ENCODE results near the gene DLD.

DLD gene

DNA sequence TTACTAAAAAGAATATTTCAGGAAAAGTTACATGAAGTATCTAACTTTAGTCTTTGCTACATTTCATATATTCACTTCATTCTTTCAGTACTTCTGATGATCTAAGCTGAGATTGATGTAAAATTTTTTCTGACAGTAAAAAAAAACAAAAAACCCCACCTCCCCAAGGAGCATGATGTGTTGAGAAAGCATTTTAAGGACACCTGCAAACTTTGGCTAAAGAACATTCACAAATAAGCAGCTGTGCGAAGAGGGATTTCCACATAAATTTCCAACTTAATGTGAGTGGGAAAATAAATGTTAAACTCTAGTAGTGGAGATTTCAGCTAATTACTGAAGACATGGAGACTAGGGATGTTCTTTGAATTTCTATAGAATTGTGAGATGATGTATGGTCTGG is 35.5 kb downstream of the DLD start:
- no peak overlapping the region for H3K4me3 ChIP-seq (ENCODE audit: low read depth, low read length)
- DNase-seq (ENCODE audit: low read depth): no peak
- no peak for TF ChIP-seq CTCF (IDR thresholded peaks at IDR 0.05; ENCODE audit: insufficient read depth, low read depth, low read length, missing control alignments)

- DNase-seq (ENCODE audit: low read depth): no peak
- no peak for TF ChIP-seq CTCF (IDR thresholded peaks at IDR 0.05; ENCODE audit: insufficient read depth, low read depth, low read length, missing control alignments)
- no peak overlapping the region for H3K4me3 ChIP-seq (ENCODE audit: low read depth, low read length)
Observed at GRCh38 chr7:107931740-107932515, 40.9 kb downstream of the DLD start.

DNA sequence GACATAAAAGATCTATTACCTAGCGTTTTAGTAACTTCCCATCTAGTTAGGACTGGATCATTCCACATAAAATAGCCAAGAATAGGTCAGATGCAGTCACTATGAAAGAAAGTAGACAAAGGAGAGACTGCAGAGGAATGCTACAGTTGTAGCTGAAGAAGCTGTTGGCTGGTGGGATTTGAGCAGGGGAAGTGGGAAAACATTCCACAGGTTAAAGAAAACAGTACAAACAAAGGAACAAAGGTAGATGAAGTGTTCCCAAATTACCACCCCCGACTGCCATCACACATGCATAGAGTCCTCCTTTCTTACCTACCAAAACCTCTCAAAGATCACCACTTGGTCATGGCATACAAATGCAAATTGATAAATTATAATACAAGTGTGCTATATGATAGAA is 41.8 kb downstream of the DLD start:
- H3K4me3 ChIP-seq (ENCODE audit: low read depth, low read length): no peak overlapping the region
- DNase-seq (ENCODE audit: low read depth): no peak
- TF ChIP-seq CTCF (IDR thresholded peaks at IDR 0.05; ENCODE audit: insufficient read depth, low read depth, low read length, missing control alignments): no peak

DNA sequence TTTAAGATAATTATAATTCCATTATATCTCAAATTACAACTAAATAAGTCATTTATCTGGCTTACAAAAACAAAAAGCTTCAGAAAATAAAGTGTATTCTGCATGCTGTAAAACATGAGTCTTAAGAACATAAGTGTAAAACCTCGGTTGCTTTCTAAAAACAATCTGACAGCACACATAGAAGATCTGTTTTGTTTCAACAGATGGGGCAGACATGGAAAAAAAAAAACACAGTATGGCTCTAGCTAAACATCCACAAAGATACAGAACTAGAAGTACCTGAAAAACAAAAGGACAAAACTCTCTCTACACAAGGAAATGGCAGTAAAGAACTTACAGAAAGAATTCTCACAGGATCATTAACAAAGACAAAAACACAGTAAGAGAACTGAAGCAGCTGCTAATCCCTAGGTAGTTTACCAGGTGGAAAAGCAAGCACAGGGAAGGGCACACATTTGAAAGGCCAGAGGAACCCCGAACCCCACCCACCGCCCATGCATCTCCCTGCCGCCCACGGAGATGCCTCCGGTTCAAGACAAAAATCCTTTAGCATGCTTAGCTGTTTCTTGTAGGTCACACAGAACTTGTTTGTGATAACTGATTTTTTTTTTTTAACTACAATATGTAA is 42.5 kb downstream of the DLD start:
- H3K4me3 ChIP-seq (ENCODE audit: low read depth, low read length): no peak overlapping the region
- no peak for DNase-seq (ENCODE audit: low read depth)
- TF ChIP-seq CTCF (IDR thresholded peaks at IDR 0.05; ENCODE audit: insufficient read depth, low read depth, low read length, missing control alignments): no peak

DNA sequence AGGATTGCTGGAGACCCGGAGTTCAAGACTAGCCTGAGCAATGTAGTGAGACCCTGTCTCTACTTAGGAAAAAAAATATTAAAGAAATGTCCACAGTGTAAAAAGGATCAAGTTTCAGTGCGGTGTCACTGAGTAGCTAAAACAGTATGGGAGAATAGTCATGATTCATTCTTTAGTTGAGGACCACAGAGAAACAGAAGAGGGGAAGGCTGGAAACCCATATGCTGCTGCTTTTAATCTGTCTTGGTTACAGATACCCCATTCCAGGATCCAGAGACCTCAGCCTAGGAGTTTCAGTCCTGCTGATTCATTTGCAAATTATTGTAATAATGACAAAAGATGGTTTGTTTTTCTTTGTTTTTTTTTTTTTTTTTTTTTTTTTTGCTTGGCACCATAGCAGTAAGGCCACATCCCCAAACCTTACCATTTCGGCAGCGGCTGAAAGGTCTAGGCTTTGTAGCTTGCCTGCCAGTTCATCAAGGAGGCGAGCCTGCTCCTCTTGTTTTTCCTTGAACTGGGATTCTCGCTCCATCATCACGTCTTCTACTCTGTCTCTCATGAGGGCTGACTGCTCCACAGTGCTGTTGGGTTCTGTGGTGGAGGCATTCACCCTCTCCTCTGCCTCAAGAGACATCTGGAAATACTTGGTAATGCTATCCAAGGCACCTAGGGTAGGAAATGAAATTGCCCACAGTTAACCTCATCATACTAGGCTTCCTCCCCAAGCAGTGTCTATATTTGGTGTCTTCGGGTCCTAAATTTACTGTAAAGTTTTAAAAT is 44.2 kb downstream of the DLD start:
- no peak for TF ChIP-seq CTCF (IDR thresholded peaks at IDR 0.05; ENCODE audit: insufficient read depth, low read depth, low read length, missing control alignments)
- H3K4me3 ChIP-seq (ENCODE audit: low read depth, low read length): no peak overlapping the region
- DNase-seq (ENCODE audit: low read depth): no peak

DNA sequence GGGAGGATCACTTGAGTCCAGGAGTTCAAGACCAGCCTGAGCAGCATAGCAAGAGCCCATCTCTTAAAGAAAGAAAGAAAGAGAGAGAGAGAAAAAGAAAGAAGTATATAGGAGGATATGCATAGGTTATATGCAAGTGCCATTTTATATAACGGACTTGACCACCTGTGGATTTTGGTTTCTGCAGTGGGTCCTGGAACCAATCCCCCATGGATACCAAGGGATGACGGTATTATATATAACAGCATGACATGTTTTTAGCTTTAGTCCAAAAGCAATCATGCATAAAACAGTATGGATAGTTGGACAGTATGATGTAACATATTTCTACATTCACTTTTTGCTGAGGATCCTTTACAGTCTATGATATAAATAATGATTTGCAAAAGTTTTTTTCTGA is 45.3 kb downstream of the DLD start:
- no peak overlapping the region for H3K4me3 ChIP-seq (ENCODE audit: low read depth, low read length)
- no peak for TF ChIP-seq CTCF (IDR thresholded peaks at IDR 0.05; ENCODE audit: insufficient read depth, low read depth, low read length, missing control alignments)
- no peak for DNase-seq (ENCODE audit: low read depth)

Data from GM12865 (cell line).